Colonic mucosa (tissue), 4 donors: ENCODE results near the gene RHBDF1. TPM values are rescaled to one million over a fixed set of nuclear protein-coding genes. Genes with fewer than 3 reads are reported as not detected.

Experiments used
- DNase-seq: peaks from one replicate; pipeline ENCODE4 v3.0.0-alpha.2; 2020
- H3K27ac ChIP-seq: fragments of 200-600 bp; one replicate; pipeline ENCODE4 v1.8.0; 2021
- H3K27me3 ChIP-seq: fragments of 200-600 bp; one replicate; pipeline ENCODE4 v1.8.0; 2021
- H3K36me3 ChIP-seq: fragments of 200-600 bp; one replicate; pipeline ENCODE4 v1.8.0; 2021
- H3K4me1 ChIP-seq: fragments of 200-600 bp; one replicate; pipeline ENCODE4 v1.8.0; 2021; ENCODE audit warnings: mild to moderate bottlenecking
- H3K4me3 ChIP-seq: fragments of 200-600 bp; one replicate; pipeline ENCODE4 v1.8.0; 2021
- H3K9ac ChIP-seq, 2 donors: one replicate each; pipeline ENCODE4 v1.7.0; 2013; ENCODE audit warnings: control low read depth in 2 of 2, low read depth in 2 of 2, low read length in 2 of 2
- H3K9me3 ChIP-seq: fragments of 200-600 bp; one replicate; pipeline ENCODE4 v1.8.0; 2021
- CTCF ChIP-seq: fragments of 200-600 bp; IDR thresholded peaks from one replicate; pipeline ENCODE4 v1.8.0; 2022; ENCODE audit warnings: antibody characterized with exemption, mild to moderate bottlenecking
- intact Hi-C: fragments of 100-400 bp; cut with DNase I; formaldehyde crosslinking; loops from one replicate; pipeline ENCODE4 v1.14.1; 2022
- total RNA-seq, 2 donors: library from RNA; stranded (reverse); fragmentation: NEBNext Ultra II Directional in 1 of 2; extraction: Animal tissue kit (Norgen Biotek cat#: 25700) in 1 of 2; gene quantifications; one replicate each; pipeline ENCODE4 v1.2.1, GENCODE V29; 2021
- donor health status: healthy.
- donor health status: DM: no; HTN: no; CAD: no.
- donor health status: DM: no; HTN: no; CAD: no.

RHBDF1 gene
- total RNA-seq, 2 donors from 2014 or later, result 28.6 to 35.3 TPM

- TF ChIP-seq CTCF, result no peak
- DNase-seq, result no peak
- no peaks in the 10 kb centered on the region for H3K27me3 ChIP-seq
- intact Hi-C loops, result no loop called here
- H3K9me3 ChIP-seq, result no peaks in the 10 kb centered on the region
- H3K9ac ChIP-seq, result no peak overlapping the region
- H3K4me3 ChIP-seq, result no peak overlapping the region
- no peak overlapping the region for H3K27ac ChIP-seq
- no peaks in the 10 kb centered on the region for H3K36me3 ChIP-seq
- H3K4me1 ChIP-seq, result no peaks in the 10 kb centered on the region
Observed at GRCh38 chr16:61879-62281, 10.6 kb downstream of the RHBDF1 start.

DNA sequence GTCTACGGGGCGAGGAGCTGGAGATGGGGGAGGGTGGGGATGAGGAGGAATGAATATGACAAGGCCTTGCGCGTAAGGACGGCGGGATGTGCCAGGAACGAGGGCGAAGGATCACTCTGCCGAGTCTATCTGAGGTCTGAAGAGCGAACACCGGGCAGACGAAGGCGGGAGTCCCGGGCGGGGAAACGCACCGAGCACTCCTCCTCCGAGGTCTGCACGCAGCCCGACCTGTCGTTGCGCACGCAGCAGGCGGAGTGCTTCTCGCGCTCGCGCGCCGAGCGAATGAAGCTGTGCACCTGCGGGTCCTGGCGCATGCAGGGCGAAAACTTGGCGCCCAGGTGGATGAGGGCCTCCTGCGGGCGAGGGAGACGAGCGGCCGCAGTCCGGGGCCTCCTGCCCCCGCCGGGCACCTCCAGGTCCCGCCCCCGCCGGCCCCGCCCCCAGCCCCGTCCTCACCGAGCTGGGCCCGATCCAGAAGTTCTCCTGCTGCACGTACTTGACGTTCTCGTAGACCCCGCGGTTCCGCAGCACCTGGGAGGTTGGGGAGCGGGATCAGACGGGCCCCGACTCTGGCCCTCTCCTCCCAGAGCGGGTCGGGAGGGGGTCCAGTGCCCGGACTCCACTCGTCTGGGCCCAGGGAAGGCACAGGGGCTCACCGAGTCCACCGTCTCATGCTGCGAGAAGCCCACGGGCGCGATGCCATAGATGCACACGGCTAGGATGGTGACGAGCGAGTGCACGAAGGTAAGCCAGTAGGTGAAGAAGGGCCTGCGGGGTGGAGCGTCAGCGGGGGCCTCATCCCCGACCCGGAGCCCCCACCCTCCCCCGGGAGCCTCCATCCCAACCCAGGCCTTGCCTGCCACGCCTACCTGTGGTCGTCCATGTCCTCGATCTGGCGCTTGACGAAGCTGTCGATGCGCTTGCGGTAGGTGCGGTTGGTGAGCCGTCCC is 11.2 kb downstream of the RHBDF1 start:
- H3K9ac ChIP-seq, result no peak overlapping the region
- no peaks in the 10 kb centered on the region for H3K27me3 ChIP-seq
- no peak overlapping the region for H3K4me3 ChIP-seq
- no peak for TF ChIP-seq CTCF
- no peak overlapping the region for H3K27ac ChIP-seq
- intact Hi-C loops, result no loop called here
- H3K36me3 ChIP-seq, result no peaks in the 10 kb centered on the region
- no peaks in the 10 kb centered on the region for H3K9me3 ChIP-seq
- no peaks in the 10 kb centered on the region for H3K4me1 ChIP-seq
- DNase-seq, result no peak

DNA sequence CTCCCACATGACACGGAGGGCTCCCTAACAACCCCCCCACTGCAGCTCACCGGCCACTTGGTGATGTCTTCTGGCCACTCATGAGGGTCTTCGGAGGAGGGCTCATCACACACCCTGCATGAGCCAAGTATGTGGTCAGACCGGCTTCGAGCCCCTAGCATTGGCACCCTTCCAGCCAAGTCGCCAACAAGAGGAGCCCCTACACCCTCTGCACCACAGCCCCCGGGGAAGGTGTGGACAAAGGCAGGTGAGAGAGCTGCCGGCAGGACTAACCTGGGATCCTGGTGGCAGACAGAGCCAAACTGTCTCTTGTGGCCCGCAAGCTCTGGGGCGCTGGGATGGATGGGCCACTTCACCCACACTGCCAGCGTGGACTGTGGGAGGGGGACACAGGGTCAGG is 12.3 kb downstream of the RHBDF1 start:
- no peaks in the 10 kb centered on the region for H3K4me1 ChIP-seq
- H3K27ac ChIP-seq, result no peak overlapping the region
- no peak for DNase-seq
- no peak for TF ChIP-seq CTCF
- no peaks in the 10 kb centered on the region for H3K27me3 ChIP-seq
- H3K4me3 ChIP-seq, result no peak overlapping the region
- no peak overlapping the region for H3K9ac ChIP-seq
- H3K36me3 ChIP-seq, result no peaks in the 10 kb centered on the region
- no peaks in the 10 kb centered on the region for H3K9me3 ChIP-seq
- intact Hi-C loops, result no loop called here

DNA sequence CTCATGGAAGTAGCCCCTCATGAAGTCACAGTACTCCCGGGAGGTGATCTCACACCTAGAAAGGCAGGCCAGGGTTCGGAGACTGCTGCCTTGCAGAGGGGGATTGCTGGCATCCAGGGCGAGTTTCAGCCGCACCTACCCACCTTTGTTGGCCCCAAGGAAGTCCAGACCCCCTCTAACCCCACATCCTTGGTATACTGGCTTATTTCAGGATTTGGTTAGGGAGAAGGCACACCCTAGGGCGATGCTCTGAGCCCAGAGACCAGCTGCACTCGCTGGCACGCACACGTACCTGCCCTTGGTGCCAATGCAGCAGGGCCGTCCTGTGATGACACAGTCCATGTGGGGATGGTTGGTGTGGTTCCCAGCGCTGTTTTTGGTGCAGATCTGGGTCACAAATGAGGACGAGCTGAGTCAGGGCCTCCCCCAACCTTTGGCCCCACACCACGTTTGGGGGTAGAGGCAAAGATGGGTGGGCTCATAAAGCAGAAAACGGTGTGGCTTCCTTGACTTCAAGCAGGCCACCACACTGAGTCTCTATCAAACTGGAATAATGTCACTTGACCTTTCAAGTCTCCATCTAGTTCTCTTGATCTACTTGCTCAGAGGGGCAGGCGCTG is 12.9 kb downstream of the RHBDF1 start:
- H3K9me3 ChIP-seq, result no peaks in the 10 kb centered on the region
- H3K27me3 ChIP-seq, result no peaks in the 10 kb centered on the region
- intact Hi-C loops, result no loop called here
- no peaks in the 10 kb centered on the region for H3K4me1 ChIP-seq
- DNase-seq, result no peak
- H3K4me3 ChIP-seq, result no peak overlapping the region
- H3K36me3 ChIP-seq, result no peaks in the 10 kb centered on the region
- no peak overlapping the region for H3K9ac ChIP-seq
- H3K27ac ChIP-seq, result no peak overlapping the region
- TF ChIP-seq CTCF, result no peak

- Histone ChIP-seq H3K4me3 (no peak overlapping the region), H3K9me3 (no peaks in the 10 kb centered on the region), H3K27ac (no peak overlapping the region), H3K4me1 (no peaks in the 10 kb centered on the region), H3K27me3 (no peaks in the 10 kb centered on the region), H3K36me3 (no peaks in the 10 kb centered on the region), H3K9ac (no peak overlapping the region)
- TF ChIP-seq CTCF, result no peak
- intact Hi-C loops, result no loop called here
- no peak for DNase-seq
Observed at GRCh38 chr16:58491-59439, 13.7 kb downstream of the RHBDF1 start.
